HepG2 (cell line): ENCODE data around the gene RPRML. TPM values are rescaled to one million over a fixed set of nuclear protein-coding genes. Genes with fewer than 3 reads are reported as not detected.

ENCODE experiments used
- ATAC-seq: fragments of 200-7000 bp; cut with Tn5 transposase; 3 replicates; pipeline ENCODE4 v1.9.1; 2020; ENCODE audit warnings: mild to moderate bottlenecking, moderate library complexity
- BruUV-seq: library from RNA; stranded (reverse); fragments of 400-500 nt; replicated peaks from 2 replicates; lab custom pipeline; 2021; lab: Mats Ljungman, UMichigan
- CTCF ChIA-PET: fragments of 300-600 bp; formaldehyde crosslinking; extraction: SDS; loops from one replicate; lab custom pipeline; 2021; ENCODE audit warnings: low total read pairs, inconsistent platforms, low intra/inter-chr PET ratio; lab: Yijun Ruan, JAX
- POLR2A ChIA-PET: fragments of 350-600 bp; sonication (Branson Sonifier 250); formaldehyde crosslinking; loops from one replicate; lab custom pipeline; 2020; ENCODE audit warnings: antibody characterized with exemption, inconsistent platforms; lab: Yijun Ruan, JAX
- DNase-seq: peaks from one replicate; pipeline ENCODE4 v3.0.0-alpha.2; 2015; ENCODE audit warnings: low spot score
- FAIRE-seq: peaks from 3 replicates; lab custom pipeline; 2011; peaks lifted over from hg19 to GRCh38; lab: Jason Lieb, UNC
- H2AFZ ChIP-seq: one replicate; pipeline ENCODE4 v1.6.1; 2011; ENCODE audit warnings: low read length, inconsistent platforms
- H3K27ac ChIP-seq: fragments of 300-600 bp; 3 replicates; pipeline ENCODE4 v1.8.0; 2011; ENCODE audit warnings: mixed run types, mild to moderate bottlenecking, mixed read lengths, low read length, inconsistent platforms; ENCODE audit not compliant: insufficient read depth; ENCODE audit errors: extremely low read length
- H3K27me3 ChIP-seq, 2 experiments: fragments of 200-600 bp in 1 of 2; 2 replicates in 1 of 2; 3 replicates in 1 of 2; pipeline versions ENCODE4 v1.6.0 to v1.8.0; 2011; ENCODE audit warnings: low read length in 2 of 2, mild to moderate bottlenecking in 2 of 2, moderate library complexity in 2 of 2, inconsistent platforms in 1 of 2; ENCODE audit not compliant: insufficient read depth in 2 of 2, control insufficient read depth in 1 of 2
- H3K36me3 ChIP-seq, 2 experiments: fragments of 200-600 bp in 1 of 2; replicated peaks in 1 of 2; 2 replicates in 1 of 2; 3 replicates in 1 of 2; pipeline versions ENCODE4 v1.5.1 to v1.8.0; 2011; ENCODE audit warnings: low read length in 2 of 2, inconsistent platforms in 1 of 2; ENCODE audit not compliant: insufficient read depth in 2 of 2, control insufficient read depth in 1 of 2
- H3K4me1 ChIP-seq: 2 replicates; pipeline ENCODE4 v1.5.1; 2012; ENCODE audit warnings: low read length, inconsistent platforms; ENCODE audit not compliant: insufficient read depth
- H3K4me2 ChIP-seq: 2 replicates; pipeline ENCODE4 v1.6.0; 2011; ENCODE audit warnings: low read depth, low read length, inconsistent platforms
- H3K4me3 ChIP-seq, 3 experiments: fragments of 200-600 bp in 1 of 3; sonication (generic), shearing (Covaris generic) in 1 of 3; replicated peaks in 1 of 3; 2 replicates each; pipeline ENCODE4 v1.5.1; 2011 to 2016; ENCODE audit warnings: low read length in 3 of 3, inconsistent platforms in 2 of 3, low read depth in 2 of 3, mild to moderate bottlenecking in 2 of 3, control low read depth in 1 of 3, mixed read lengths in 1 of 3; ENCODE audit not compliant: insufficient read depth in 1 of 3
- H3K79me2 ChIP-seq: one replicate; pipeline ENCODE4 v1.6.1; 2011; ENCODE audit warnings: low read length, inconsistent platforms; ENCODE audit not compliant: insufficient read depth
- H3K9ac ChIP-seq: 2 replicates; pipeline ENCODE4 v1.6.0; 2011; ENCODE audit warnings: mild to moderate bottlenecking, low read depth, low read length, inconsistent platforms; ENCODE audit not compliant: insufficient read depth
- H3K9me3 ChIP-seq: 2 replicates; pipeline ENCODE4 v1.5.1; 2012; ENCODE audit warnings: mild to moderate bottlenecking, low read length
- H4K20me1 ChIP-seq: 2 replicates; pipeline ENCODE4 v1.6.0; 2011; ENCODE audit warnings: inconsistent platforms, mild to moderate bottlenecking, low read length, moderate library complexity; ENCODE audit not compliant: insufficient read depth
- FOXO1 ChIP-seq: sonication (generic); formaldehyde crosslinking; IDR thresholded peaks from 2 replicates; pipeline ENCODE4 v1.4.0; 2020; ENCODE audit warnings: missing genetic modification reagents
- SCMH1 ChIP-seq: sonication (generic); formaldehyde crosslinking; IDR thresholded peaks from 2 replicates; pipeline ENCODE4 v1.9.0; 2021; ENCODE audit warnings: missing genetic modification reagents, mild to moderate bottlenecking, borderline replicate concordance
- ZNF607 ChIP-seq: sonication (generic); formaldehyde crosslinking; IDR thresholded peaks from 2 replicates; pipeline ENCODE4 v1.5.1; 2020; ENCODE audit warnings: missing genetic modification reagents, mild to moderate bottlenecking, borderline replicate concordance
- ZNF7 ChIP-seq: IDR thresholded peaks from 2 replicates; pipeline ENCODE4 v1.6.1; 2016; ENCODE audit warnings: missing biosample characterization, missing genetic modification reagents
- WGBS: methylation state at CpG from one replicate; pipeline ENCODE4 v1.1.6; 2017; ENCODE audit warnings: low lambda C conversion rate; 5-methylcytosine and 5-hydroxymethylcytosine counted together
- in situ Hi-C: cut with HindIII; loops from 2 replicates; pipeline ENCODE4 v1.10.0; 2017; ENCODE audit warnings: low pct_unique_long_range_greater_than_20kb; ENCODE audit not compliant: extremely low pct_ligation_motif_present
- intact Hi-C: fragments of 100-400 bp; cut with micrococcal nuclease; formaldehyde crosslinking; loops from one replicate; pipeline ENCODE4 v1.10.0; 2022; ENCODE audit not compliant: unreplicated experiment
- polyA plus RNA-seq, 8 experiments: library from polyadenylated mRNA; depleted of rRNA in 3 of 8; stranded (reverse) in 7 of 8; unstranded in 1 of 8; fragments of >200 nt; fragmentation: Illumina TruSeq in 4 of 8; extraction: Trizol in 4 of 8; gene quantifications; 2 replicates each; pipeline versions ENCODE4 v1.2.1 to v1.2.3, GENCODE V29; 2011 to 2016; ENCODE audit warnings: low read depth in 4 of 8, missing spikeins in 1 of 8, mixed read lengths in 1 of 8; ENCODE audit not compliant: insufficient read depth in 1 of 8
- total RNA-seq, 5 experiments: library from RNA; depleted of rRNA; stranded (reverse); fragments of >200 nt; fragmentation: Illumina TruSeq; extraction: Trizol; gene quantifications; 2 replicates each; pipeline ENCODE4 v1.2.3, GENCODE V29; 2016; ENCODE audit warnings: low read depth in 1 of 5
- TF ChIP-seq, protein P1 (sequence below): sonication (generic); formaldehyde crosslinking; IDR thresholded peaks from 2 replicates; pipeline ENCODE4 v1.8.1; 2023; ENCODE audit warnings: missing genetic modification reagents, mild to moderate bottlenecking, borderline replicate concordance
- TF ChIP-seq, protein P2 (sequence below): sonication (generic); formaldehyde crosslinking; IDR thresholded peaks from 2 replicates; pipeline ENCODE4 v1.4.0; 2020; ENCODE audit warnings: missing genetic modification reagents, mild to moderate bottlenecking, borderline replicate concordance
- TF ChIP-seq, protein P3 (sequence below): fragments of 450-650 bp; IDR thresholded peaks from 2 replicates; pipeline ENCODE4 v1.6.1; 2016
- TF ChIP-seq, protein P4 (sequence below): sonication (generic); formaldehyde crosslinking; IDR thresholded peaks from 2 replicates; pipeline ENCODE4 v1.4.0; 2020; ENCODE audit warnings: mild to moderate bottlenecking, missing genetic modification reagents

The RPRML gene
- total and polyA plus RNA-seq, 2 of the 13 experiments (the other 11 are each of a cell fraction or from before 2014, with no cell fraction given): not detected

DNA sequence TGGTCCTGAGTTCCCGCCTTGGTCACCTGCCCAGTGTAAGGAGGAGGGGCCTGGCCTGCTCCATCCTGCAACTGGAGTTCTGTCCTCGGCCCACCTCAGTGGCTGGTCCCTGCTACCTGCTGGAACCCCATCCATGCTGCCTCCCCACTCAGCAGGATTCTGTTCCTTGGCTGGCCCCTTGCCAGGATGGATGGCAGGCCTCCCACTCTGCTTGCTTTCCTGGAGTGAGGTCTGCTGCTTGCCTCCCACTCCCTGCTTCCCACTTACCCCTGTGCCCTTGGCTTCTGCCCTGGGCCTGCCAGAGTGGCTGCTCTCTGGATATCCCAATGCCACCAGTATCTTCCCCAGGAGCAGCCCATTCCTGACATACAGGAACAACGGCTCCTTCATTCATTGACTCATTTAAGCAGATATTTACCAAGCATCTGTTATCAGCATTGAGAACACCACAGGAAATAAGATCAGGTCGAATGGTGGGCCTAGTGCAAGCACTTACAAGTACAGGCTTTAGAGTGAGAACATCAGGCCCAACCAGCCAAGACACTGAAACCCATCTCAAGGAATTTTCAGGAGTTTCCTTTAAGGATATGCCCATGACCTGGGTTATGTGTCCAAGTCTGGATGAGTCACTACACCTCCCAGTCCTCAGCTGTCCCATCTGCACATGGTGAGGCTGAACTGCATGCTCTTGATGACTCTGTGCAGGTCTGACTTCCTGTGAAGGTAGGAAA is 17.0 kb upstream of the RPRML start (continued):
- TF ChIP-seq, protein P1, sequence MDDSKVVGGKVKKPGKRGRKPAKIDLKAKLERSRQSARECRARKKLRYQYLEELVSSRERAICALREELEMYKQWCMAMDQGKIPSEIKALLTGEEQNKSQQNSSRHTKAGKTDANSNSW: no peak
- TF ChIP-seq, protein P2, sequence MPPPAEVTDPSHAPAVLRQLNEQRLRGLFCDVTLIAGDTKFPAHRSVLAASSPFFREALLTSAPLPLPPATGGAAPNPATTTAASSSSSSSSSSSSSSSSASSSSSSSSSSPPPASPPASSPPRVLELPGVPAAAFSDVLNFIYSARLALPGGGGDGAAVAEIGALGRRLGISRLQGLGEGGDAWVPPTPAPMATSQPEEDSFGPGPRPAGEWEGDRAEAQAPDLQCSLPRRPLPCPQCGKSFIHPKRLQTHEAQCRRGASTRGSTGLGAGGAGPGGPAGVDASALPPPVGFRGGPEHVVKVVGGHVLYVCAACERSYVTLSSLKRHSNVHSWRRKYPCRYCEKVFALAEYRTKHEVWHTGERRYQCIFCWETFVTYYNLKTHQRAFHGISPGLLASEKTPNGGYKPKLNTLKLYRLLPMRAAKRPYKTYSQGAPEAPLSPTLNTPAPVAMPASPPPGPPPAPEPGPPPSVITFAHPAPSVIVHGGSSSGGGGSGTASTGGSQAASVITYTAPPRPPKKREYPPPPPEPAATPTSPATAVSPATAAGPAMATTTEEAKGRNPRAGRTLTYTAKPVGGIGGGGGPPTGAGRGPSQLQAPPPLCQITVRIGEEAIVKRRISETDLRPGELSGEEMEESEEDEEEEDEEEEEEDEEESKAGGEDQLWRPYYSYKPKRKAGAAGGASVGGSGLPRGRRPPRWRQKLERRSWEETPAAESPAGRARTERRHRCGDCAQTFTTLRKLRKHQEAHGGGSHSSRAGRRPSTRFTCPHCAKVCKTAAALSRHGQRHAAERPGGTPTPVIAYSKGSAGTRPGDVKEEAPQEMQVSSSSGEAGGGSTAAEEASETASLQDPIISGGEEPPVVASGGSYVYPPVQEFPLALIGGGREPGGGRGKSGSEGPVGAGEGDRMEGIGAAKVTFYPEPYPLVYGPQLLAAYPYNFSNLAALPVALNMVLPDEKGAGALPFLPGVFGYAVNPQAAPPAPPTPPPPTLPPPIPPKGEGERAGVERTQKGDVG (CRISPR knock-in tag): no peak
- TF ChIP-seq SCMH1: no peak

DNA sequence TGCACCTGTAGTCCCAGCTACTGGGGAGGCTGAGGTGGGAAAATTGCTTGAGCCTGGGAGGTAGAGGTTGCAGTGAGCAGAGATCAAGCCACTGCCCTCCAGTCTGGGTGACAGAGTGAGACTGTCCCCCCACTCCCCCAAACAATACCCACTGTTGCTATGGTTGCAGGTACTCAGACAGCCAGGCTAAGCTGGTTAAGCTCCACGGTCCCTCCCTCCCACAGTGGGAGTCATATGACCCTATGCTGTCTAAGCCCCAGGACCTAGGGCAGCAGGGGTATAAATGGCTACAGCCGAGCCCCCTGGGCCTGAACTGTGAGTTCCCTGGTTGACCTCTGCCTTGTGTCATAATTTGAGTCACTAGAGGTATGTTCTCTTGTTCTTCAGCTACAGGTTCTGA is 15.9 kb upstream of the RPRML start:
- H3K27me3 ChIP-seq: peaks cover 4 to 7% of the 10 kb centered on the region in 2 experiments; a peak in 2 of 5 replicates
- DNase-seq (no peak), ATAC-seq (peak; percentile 22; the same call in 1 of the 3 replicates), FAIRE-seq (no peak)
- H3K79me2 ChIP-seq: no peaks in the 10 kb centered on the region
- H3K9ac ChIP-seq: no peak overlapping the region
- intact Hi-C loops: no loop called here
- no peak overlapping the region for H3K4me3 ChIP-seq
- BruUV-seq: no TSS peak
- H3K4me1 ChIP-seq: no peaks in the 10 kb centered on the region
- ChIA-PET CTCF (no interaction called here), POLR2A (no interaction called here)
- H4K20me1 ChIP-seq: no peaks in the 10 kb centered on the region
- H3K36me3 ChIP-seq: no peaks in the 10 kb centered on the region
- H2AFZ ChIP-seq: no peak overlapping the region
- no peaks in the 10 kb centered on the region for H3K9me3 ChIP-seq
- in situ Hi-C loops: no loop called here
- no peak overlapping the region for H3K27ac ChIP-seq
- WGBS: 0% methylated on average over 1 of the region's 2 CpGs
- H3K4me2 ChIP-seq: no peak overlapping the region
- TF ChIP-seq FOXO1 (CRISPR knock-in tag) (no peak), ZNF7 (CRISPR knock-in tag) (no peak), ZNF607 (CRISPR knock-in tag) (no peak)
- TF ChIP-seq, protein P3, sequence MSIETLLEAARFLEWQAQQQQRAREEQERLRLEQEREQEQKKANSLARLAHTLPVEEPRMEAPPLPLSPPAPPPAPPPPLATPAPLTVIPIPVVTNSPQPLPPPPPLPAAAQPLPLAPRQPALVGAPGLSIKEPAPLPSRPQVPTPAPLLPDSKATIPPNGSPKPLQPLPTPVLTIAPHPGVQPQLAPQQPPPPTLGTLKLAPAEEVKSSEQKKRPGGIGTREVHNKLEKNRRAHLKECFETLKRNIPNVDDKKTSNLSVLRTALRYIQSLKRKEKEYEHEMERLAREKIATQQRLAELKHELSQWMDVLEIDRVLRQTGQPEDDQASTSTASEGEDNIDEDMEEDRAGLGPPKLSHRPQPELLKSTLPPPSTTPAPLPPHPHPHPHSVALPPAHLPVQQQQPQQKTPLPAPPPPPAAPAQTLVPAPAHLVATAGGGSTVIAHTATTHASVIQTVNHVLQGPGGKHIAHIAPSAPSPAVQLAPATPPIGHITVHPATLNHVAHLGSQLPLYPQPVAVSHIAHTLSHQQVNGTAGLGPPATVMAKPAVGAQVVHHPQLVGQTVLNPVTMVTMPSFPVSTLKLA: no peak
- TF ChIP-seq, protein P4, sequence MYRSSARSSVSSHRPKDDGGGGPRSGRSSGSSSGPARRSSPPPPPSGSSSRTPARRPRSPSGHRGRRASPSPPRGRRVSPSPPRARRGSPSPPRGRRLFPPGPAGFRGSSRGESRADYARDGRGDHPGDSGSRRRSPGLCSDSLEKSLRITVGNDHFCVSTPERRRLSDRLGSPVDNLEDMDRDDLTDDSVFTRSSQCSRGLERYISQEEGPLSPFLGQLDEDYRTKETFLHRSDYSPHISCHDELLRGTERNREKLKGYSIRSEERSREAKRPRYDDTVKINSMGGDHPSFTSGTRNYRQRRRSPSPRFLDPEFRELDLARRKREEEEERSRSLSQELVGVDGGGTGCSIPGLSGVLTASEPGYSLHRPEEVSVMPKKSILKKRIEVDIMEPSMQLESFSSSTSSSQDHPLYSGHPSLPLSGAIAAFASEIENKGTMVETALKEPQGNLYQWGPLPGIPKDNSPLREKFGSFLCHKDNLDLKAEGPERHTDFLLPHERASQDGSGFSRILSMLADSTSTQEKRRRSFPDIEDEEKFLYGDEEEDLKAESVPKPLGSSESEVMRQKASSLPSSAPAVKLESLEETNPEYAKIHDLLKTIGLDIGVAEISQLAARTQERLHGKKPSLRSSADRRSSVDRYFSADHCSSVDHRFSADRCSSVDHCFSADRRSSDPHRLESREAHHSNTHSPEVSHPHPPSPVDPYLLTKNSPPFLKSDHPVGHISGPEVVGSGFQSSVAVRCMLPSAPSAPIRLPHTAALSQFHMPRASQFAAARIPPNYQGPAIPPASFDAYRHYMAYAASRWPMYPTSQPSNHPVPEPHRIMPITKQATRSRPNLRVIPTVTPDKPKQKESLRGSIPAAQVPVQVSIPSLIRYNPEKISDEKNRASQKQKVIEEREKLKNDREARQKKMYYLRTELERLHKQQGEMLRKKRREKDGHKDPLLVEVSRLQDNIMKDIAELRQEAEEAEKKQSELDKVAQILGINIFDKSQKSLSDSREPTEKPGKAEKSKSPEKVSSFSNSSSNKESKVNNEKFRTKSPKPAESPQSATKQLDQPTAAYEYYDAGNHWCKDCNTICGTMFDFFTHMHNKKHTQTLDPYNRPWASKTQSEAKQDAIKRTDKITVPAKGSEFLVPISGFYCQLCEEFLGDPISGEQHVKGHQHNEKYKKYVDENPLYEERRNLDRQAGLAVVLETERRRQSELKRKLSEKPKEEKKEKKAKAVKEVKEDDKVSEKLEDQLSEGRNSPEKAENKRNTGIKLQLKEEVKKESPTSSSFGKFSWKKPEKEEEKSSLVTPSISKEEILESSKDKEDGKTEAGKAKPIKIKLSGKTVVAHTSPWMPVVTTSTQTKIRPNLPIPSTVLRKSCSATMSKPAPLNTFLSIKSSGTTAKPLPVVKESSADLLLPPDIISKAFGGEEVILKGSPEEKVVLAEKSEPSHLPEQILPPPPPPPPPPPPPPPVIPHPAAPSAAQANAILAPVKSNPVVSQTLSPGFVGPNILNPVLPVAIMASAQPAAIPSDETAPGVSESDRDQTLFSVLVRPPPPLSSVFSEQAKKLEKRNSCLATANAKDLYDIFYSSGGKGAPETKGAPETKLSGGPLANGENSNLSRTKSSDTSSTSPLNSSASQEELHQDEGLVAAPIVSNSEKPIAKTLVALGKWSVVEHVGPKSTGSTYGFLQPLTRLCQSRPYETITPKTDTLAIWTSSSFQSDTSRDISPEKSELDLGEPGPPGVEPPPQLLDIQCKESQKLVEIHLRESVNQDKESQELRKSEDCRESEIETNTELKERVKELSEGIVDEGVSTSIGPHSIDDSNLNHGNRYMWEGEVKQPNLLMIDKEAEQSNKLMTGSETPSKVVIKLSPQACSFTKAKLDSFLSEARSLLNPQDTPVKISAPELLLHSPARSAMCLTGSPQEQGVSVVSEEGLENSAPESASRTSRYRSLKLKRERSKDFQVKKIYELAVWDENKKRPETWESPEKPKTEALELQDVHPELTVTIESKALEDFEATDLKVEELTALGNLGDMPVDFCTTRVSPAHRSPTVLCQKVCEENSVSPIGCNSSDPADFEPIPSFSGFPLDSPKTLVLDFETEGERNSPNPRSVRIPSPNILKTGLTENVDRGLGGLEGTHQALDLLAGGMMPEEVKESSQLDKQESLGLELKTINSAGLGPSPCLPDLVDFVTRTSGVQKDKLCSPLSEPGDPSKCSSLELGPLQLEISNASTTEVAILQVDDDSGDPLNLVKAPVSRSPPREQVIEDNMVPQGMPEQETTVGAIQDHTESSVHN (CRISPR knock-in tag): no peak
